GM12801 (cell line): ENCODE data around the gene KLC4.

Experiments used
- TF ChIP-seq, protein P1 (sequence below): IDR thresholded peaks from one replicate; pipeline ENCODE4 v1.5.1; 2011; ENCODE audit warnings: control low read depth; ENCODE audit not compliant: insufficient read length; ENCODE audit errors: extremely low read depth

Gene KLC4

DNA sequence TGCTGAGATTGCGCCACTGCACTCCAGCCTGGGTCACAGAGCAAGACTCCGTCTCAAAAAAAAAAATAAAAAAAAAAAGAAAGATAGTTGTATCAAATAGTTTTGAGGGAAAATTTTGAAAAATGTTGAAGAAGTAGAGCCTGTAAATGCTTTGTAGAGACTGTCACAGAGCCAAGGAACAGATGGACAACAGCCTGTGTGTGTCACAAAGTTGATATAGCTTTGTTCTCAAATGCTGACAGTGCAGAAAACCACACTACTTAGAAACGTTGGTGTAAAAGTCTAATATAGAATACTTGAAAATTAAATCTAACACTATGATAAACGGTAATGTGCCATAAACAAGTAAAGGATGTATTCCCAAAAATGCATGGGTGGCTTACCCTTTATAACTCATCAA is 42.1 kb downstream of the KLC4 start:
- TF ChIP-seq, protein P1, sequence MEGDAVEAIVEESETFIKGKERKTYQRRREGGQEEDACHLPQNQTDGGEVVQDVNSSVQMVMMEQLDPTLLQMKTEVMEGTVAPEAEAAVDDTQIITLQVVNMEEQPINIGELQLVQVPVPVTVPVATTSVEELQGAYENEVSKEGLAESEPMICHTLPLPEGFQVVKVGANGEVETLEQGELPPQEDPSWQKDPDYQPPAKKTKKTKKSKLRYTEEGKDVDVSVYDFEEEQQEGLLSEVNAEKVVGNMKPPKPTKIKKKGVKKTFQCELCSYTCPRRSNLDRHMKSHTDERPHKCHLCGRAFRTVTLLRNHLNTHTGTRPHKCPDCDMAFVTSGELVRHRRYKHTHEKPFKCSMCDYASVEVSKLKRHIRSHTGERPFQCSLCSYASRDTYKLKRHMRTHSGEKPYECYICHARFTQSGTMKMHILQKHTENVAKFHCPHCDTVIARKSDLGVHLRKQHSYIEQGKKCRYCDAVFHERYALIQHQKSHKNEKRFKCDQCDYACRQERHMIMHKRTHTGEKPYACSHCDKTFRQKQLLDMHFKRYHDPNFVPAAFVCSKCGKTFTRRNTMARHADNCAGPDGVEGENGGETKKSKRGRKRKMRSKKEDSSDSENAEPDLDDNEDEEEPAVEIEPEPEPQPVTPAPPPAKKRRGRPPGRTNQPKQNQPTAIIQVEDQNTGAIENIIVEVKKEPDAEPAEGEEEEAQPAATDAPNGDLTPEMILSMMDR: no peak

DNA sequence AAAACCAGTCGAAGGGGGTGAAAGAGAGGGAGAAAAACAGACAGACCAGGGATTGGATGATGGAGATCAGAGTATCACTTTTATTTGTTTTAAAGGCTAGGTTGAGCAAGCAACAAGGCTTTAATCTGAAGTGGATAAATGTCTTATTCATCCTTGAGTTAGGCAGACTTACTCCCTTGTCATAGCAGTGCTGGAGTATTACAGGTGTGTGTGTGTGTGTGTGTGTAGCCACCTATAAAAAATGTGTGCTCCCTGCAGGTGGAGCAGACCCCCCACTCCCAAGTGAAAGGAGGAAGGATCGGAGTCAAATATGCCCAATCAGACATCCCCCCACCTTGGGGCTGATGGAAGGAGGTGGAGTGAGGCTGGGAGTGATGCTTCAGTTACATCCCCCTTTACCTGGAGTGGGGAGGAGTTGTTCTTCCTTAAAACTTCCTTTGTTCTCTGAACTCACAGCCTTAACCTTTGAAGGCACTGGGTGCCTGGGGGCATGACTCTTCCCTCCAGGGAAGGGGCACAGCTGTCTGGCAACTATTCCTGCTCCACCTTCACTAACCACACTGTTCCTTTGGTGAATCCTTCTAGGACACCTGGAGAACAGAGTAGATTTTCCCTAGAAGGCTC is 43.9 kb downstream of the KLC4 start:
- TF ChIP-seq, protein P1: no peak

DNA sequence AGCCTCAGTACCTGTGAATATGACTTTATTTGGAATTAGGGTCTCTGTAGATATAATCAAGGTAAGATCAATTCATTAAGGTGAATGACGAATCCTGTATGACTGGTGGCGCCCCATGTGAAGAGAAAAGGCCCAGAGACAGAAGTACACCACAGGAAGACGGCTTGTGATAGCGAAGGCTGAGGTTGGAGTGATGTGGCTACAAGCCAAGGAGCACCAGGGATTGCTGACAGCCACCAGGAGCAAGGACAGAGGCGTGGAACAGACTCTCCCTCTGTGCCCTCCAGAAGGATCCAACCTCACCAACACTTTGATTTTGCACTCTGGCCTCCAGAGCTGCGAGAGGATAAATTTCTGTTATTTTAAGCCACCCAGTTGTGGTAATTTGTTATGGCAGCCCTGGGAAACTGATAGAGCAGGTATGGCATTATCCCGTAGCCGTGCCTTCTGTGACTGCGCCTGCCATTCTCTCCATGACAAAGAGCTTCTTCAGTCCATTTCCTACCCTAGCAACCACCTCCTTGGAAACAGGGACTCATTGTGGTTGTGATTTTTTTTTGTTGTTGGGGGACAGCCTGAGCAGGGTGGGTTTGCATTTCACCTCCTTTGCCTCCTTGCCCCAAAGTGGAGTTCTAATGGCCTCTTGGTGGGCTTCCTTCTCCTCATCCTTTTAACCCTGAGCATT is 46.2 kb downstream of the KLC4 start:
- TF ChIP-seq, protein P1: no peak

DNA sequence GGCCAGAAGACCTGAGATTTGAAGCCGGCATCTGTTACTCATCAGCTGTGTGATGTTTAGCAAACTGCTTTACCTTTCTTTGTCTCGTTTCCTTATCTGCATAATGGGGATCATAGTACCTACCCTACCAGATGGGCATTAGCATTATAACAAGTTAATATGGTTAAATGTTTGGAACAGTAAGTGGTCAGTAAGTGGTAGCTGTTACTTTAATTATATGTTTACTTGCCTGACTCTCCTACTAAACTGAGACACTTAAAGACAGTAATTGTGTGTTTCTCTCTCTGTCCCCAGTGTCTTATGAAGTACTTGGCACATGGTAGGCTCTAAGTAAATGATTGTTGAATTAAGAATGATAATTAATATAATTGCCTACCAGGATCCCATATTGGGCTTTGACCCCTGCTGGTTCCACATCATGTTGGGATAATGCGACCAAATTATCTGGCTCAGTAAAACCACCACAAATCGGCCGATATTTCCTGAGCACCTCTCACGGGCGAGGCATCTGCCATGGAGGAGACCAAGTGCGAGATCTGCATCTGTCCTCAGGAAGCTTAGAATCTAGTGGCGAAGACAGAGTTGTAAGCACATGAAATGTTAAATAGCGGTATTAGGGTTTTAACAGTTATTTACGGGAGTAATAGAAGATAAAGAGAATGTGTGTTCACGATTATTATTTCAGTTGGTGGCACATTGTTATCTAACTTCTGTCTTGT is 48.1 kb downstream of the KLC4 start:
- TF ChIP-seq, protein P1: no peak

DNA sequence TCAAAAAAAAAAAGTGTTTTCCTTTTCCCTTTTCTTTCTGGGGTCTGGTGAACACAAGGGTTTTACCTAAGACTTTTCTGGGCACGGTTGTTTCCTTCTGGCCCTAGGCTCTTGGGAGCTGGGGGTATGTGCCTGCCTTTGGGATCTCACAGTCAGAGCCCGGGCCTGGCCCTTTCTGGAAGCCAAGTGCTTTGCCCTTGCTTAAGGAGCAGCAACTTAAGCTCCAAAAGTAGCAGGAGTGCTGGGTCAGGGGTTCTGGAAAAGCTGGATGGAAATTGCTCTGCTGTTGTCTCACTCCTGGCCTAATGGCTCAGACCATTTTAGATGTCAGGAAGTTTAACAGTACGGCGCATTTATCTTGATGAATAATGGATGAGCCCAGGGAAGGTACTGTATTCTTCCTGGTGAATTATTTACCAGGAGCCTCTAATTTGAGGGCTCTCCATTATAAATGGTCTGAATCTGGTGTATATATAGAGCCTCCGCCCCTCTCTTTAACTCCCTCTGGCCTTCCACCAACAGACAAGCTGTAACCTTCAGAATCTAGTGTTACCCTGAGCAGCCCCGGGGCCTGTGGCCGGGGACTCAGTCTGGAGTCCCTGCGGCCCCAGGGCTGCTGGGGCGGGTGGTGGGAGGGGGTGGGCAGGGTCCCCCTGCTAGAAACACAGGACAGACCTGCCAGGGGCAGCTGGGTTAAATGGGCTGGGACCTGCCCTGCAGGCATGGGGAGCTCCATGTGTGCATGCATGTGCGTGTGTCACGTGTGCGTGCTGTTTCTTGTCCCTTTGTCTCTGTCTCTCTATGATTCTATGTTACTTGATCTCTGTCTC is 54.2 kb downstream of the KLC4 start:
- TF ChIP-seq, protein P1: no peak

DNA sequence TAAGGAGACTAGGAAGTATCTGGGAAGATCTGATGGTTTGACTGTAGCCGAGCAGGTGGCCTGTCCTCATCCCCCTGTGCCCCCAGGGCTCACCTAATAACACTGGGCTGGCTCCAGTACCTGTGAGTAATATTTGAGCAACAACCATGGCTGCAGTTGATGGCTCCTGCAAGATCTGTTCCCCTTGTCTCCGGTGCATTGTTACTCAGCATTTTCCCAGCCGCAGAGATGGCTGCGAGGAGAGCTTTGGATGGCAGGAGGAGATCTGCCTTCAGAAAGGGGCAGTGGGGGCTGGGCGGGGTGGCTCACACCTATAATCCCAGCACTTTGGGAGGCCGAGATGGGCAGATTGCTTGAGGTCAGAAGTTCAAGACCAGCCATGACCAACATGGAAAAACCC is 55.9 kb downstream of the KLC4 start:
- TF ChIP-seq, protein P1: no peak

DNA sequence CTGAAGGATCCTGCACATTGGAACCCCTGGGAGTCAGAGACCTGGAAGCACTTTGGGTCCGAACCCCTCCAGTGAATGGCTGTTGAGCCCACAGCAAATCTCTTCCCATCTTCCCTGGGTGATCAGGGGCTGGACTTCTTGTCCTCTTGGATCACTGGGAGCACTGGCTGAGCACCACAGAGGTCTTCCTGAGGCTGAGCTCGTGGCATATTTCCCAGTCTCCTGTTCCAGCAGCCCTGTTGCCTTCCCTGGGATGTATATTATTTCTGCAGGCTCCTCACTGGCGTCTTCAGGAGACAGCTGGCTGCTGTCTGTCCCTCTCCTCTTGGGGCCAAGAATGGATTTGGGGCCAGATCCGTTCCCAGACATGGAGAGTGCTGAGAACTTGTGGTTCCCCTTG is 60.1 kb downstream of the KLC4 start:
- TF ChIP-seq, protein P1: no peak
